IMR-90 (cell line): ENCODE results near the gene MYH11.

Experiments
- BHLHE40 ChIP-seq: fragments of 150-350 bp; IDR thresholded peaks from 2 replicates; pipeline ENCODE4 v1.6.1; 2016; ENCODE audit warnings: mild to moderate bottlenecking, low read depth, low read length
- CEBPB ChIP-seq: IDR thresholded peaks from 2 replicates; pipeline ENCODE4 v1.6.1; 2012; ENCODE audit warnings: low read depth, low read length, improper control_type of control experiment
- CHD1 ChIP-seq: IDR thresholded peaks from 2 replicates; pipeline ENCODE4 v1.6.1; 2012; ENCODE audit warnings: low read depth, low read length, improper control_type of control experiment
- CTCF ChIP-seq: conservative IDR thresholded peaks from 2 replicates; pipeline ENCODE4 v1.5.1; 2012; ENCODE audit warnings: mild to moderate bottlenecking, low read depth, low read length, improper control_type of control experiment
- MAFK ChIP-seq: IDR thresholded peaks from 2 replicates; pipeline ENCODE4 v1.6.1; 2012; ENCODE audit warnings: low read depth, low read length, improper control_type of control experiment
- MAZ ChIP-seq: IDR thresholded peaks from 2 replicates; pipeline ENCODE4 v1.6.1; 2012; ENCODE audit warnings: low read depth, mild to moderate bottlenecking, low read length, improper control_type of control experiment, moderate library complexity, borderline replicate concordance
- MXI1 ChIP-seq: IDR thresholded peaks from 2 replicates; pipeline ENCODE4 v1.6.1; 2012; ENCODE audit warnings: low read depth, mild to moderate bottlenecking, low read length, moderate library complexity, borderline replicate concordance
- NFE2L2 ChIP-seq: fragments of 150-350 bp; IDR thresholded peaks from 2 replicates; pipeline ENCODE4 v1.6.1; 2016; ENCODE audit warnings: low read depth, mild to moderate bottlenecking, low read length
- POLR2A ChIP-seq: IDR thresholded peaks from 2 replicates; pipeline ENCODE4 v1.6.1; 2012; ENCODE audit warnings: mild to moderate bottlenecking, low read depth, low read length
- RAD21 ChIP-seq: IDR thresholded peaks from 2 replicates; pipeline ENCODE4 v1.6.1; 2012; ENCODE audit warnings: low read length, improper control_type of control experiment
- RCOR1 ChIP-seq: IDR thresholded peaks from 2 replicates; pipeline ENCODE4 v1.6.1; 2012; ENCODE audit warnings: mild to moderate bottlenecking, low read length, improper control_type of control experiment; ENCODE audit not compliant: insufficient replicate concordance
- SMC3 ChIP-seq: fragments of 150-350 bp; IDR thresholded peaks from 2 replicates; pipeline ENCODE4 v1.6.1; 2016; ENCODE audit warnings: low read depth, mild to moderate bottlenecking, antibody characterized with exemption, low read length, moderate library complexity
- TF ChIP-seq, protein P1 (sequence below): fragments of 150-350 bp; IDR thresholded peaks from 2 replicates; pipeline ENCODE4 v1.6.1; 2017; ENCODE audit warnings: mild to moderate bottlenecking, antibody characterized with exemption, low read length, low read depth

GRCh38 chr16:15873301-15873700 lies 16.5 kb upstream of the MYH11 start:
- no peak for TF ChIP-seq BHLHE40
- TF ChIP-seq, protein P1, sequence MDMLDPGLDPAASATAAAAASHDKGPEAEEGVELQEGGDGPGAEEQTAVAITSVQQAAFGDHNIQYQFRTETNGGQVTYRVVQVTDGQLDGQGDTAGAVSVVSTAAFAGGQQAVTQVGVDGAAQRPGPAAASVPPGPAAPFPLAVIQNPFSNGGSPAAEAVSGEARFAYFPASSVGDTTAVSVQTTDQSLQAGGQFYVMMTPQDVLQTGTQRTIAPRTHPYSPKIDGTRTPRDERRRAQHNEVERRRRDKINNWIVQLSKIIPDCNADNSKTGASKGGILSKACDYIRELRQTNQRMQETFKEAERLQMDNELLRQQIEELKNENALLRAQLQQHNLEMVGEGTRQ, result no peak
- no peak for TF ChIP-seq CTCF
- no peak for TF ChIP-seq POLR2A
- no peak for TF ChIP-seq CHD1
- no peak for TF ChIP-seq MAFK
- no peak for TF ChIP-seq CEBPB
- TF ChIP-seq NFE2L2, result no peak
- no peak for TF ChIP-seq MXI1
- no peak for TF ChIP-seq RCOR1
- TF ChIP-seq RAD21, result no peak
- TF ChIP-seq SMC3, result no peak
- no peak for TF ChIP-seq MAZ
